HG02885 (cell line): ENCODE results near the gene TMEM52.
A peak's percentile ranks its signal among the peaks of the same experiment; 100 is the strongest.

Experiments used
- ATAC-seq: cut with Tn5 transposase; IDR thresholded peaks from one replicate; pipeline ENCODE4 v1.9.1; 2021; ENCODE audit warnings: mild to moderate bottlenecking; ENCODE audit not compliant: unreplicated experiment, poor library complexity

TMEM52 gene

GRCh38 chr1:1918901-1919303 lies at the start of gene TMEM52:
TMEM52 (minus strand) TSS chr1:1919279; CDS start chr1:1919265, 14 bp downstream.
- peak; percentile 20 for ATAC-seq

DNA sequence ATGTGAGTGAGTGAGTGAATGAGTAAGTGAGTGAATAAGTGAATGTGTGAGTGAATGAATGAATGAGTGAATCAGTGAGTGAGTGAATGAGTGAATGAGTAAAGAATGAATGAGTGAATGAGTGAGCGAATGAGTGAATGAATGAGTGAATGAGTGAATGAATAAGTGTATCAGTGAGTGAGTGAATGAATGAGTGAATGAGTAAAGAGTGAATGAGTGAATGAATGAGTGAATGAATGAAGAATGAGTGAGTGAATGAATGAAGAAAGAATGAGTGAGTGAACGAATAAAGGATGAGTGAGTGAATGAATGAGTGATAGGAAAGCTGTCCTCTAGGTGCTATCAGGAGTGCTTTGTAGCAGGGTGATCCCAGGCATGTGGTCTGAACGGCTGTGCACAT lies 48.8 kb upstream of the TMEM52 start:
- ATAC-seq, result no peak

GRCh38 chr1:1967151-1967550 lies 48.1 kb upstream of the TMEM52 start:
- ATAC-seq, result no peak

DNA sequence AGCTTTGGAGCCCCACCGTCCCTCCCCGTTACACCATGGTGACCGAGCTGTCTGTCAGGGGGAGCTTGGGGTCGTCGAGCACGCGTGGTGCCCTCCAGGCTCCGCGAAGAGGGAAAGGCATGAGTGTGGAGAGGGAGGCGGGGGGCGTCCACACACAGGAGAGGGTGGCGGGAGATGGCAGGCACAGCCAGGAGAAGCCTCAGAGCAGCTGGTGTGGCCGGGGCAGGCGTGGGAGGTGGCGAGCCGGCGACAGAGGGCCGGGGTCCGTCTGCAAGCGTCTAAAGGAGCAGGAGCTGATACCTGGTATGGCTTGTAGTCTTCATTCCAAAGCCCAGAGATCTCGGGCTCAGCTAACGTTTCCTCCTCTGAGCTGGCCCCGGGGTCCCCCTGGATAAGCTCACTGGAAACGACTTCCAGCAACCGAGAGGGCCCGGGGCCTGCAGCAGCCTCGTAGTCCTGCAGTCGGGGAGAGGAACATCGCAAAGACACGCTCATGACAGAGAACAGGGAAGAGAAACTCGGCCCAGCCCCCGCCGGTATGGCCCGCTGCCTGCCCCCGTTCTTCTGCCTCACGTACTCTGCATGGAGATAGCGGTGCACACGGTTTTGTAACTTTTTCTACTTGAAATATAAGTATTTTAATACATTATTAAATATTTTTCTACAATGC lies 47.1 kb upstream of the TMEM52 start:
- no peak for ATAC-seq

DNA sequence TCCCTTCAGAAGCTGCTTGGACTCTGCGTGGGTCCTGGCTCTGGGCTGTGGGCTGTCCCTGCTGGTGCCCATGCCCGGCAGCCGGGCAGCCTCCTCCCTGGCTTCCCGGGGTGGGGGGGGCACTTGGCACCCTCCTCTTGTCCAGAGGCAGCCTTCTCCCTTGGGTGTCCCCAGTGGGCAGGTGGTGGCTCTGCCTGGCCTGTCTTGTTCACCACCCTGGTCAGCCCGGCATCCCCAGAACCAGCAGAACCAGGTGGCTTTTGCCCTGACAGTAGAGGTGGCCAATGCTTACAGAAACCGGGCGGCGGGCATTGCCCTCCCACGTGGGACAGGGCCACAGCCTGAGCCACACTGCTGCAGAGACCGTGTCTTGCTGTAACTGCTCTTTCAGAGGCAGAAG lies 46.5 kb upstream of the TMEM52 start:
- no peak for ATAC-seq

GRCh38 chr1:1964811-1965210 lies 45.7 kb upstream of the TMEM52 start:
- no peak for ATAC-seq

DNA sequence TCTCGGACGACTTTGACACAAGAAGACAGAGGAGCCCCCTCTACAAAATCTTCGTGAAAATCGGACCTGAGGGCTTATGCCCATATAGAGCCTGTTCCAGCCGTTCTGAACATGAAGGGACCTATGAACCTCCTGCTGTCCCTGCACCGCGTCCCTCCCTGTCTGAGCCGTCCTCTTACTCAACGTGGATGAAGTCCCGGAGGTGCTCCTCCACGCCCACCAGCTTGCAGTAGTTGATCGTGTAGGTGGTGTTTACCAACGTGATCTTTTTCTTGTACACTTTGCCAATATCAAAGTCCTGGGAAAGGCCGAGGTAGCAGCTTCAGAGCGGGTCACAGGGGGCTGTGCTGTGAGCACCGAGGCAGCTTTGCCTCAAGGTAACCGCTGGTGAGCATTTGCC lies 44.5 kb upstream of the TMEM52 start:
- ATAC-seq, result no peak

GRCh38 chr1:1962752-1963151 lies 43.7 kb upstream of the TMEM52 start:
- ATAC-seq, result no peak

DNA sequence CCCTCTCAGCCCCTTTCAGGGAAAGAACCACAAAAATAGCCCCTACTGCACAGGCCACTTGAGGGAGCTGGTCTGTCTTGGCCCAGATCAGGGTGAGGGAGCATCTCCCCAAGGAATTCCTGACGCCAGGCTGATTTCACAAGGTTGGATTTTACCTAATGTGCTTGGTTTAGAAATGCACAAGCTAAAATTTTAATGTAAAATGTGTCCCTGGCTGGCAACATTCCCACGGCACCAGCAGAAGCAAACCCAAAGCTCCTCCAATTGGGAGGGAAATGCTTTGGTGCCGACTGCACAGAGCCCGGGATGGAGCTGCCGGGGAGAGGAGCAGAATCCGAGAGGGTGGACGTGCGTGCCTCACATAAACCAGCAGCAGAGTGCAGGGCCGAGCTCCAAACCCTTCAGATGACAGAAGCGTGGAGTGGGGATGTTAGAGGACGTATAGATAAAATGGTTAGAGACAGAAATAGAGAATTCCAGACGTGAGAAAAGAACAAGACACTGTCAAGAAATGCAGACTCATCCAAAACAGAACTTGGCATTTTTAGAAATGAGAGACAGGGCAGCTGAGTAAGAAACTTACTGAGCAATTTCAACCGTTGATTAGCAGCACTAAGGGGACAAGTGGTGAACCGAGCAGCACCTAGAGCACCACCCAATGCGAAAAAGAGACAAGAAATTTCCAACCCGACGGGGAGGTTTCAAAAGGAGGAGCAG lies 41.6 kb upstream of the TMEM52 start:
- no peak for ATAC-seq

DNA sequence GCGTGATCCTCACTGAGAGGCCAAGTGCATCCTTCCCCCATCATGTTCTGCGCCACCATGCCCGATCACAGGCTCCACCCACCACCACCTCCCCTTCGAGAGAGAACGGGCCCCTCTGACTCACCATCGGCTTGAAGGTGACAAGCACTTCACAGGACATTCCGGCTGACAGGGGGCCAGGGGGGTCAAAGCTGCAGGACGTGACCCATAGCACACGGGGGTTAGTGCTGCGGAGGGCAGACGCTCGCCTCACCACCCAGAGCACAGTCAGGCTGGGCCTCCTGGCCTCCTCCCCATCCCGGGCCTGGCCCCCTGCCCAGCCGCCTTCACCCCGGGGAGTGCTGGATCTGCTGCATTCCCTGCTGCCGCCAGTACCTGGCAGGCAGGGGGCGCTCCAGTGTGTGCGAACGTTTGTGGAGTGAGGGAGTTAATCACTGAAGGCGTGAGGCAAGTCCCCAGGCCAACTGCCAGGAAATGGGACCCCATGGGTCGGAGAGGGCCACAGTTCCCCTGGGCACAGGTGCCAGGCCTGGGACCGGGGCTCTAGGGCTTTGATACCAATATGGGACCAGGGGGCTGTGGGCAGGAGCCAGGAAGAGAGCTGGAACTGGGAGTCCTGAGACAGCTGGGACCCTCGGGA lies 40.9 kb upstream of the TMEM52 start:
- no peak for ATAC-seq

GRCh38 chr1:1959459-1959839 lies 40.4 kb upstream of the TMEM52 start:
- no peak for ATAC-seq

DNA sequence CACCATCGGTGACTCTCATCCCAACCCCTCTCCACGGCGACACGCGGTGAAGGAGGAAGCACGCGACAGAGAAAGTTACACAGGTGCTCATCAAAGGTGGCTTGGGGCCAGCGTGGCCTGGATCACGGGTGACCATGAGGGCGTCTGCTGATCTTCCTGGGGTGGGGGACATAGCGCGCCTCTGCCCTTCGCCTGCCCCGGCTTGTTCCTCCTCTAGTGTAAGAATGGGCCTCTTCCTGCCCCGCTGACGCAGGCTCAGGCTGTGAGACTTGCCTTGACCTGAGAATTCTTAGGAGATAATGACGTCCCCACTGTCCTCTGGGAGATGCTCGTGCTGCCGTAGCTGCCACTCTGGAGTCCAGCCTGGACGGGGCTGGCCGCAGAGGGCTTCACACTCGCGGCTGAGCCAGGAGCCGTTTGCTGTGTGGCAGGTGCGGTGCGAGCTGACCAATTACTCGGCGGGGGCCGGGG lies 39.0 kb upstream of the TMEM52 start:
- no peak for ATAC-seq

DNA sequence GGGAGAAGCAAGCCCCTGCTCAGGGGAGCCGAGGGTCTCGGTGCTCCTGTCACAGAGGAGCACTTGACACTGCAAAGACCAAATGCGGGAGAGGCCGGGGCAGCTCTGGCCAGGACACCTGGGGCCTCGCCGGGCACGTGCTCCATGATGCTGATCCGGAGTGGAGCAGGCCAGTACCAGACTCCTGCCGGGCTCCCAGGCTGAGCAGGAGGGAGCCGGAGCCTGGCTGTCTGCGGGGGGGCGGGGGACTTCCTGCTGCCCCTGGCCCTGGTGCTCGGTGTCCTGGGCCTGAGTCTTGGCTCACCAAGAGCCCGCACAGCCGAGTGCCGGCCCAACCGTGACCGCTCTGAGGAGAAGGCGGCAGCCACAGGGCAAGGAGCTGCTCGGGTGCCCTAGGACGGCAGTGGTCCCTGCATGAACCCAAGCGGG lies 38.5 kb upstream of the TMEM52 start:
- ATAC-seq, result no peak

- no peak for ATAC-seq
These were observed 37.8 kb upstream of the TMEM52 start for GRCh38 chr1:1956586-1957532.

- no peak for ATAC-seq
These were observed 37.0 kb upstream of the TMEM52 start for GRCh38 chr1:1956101-1956500.

- no peak for ATAC-seq
These were observed 36.6 kb upstream of the TMEM52 start for GRCh38 chr1:1955621-1956094.

DNA sequence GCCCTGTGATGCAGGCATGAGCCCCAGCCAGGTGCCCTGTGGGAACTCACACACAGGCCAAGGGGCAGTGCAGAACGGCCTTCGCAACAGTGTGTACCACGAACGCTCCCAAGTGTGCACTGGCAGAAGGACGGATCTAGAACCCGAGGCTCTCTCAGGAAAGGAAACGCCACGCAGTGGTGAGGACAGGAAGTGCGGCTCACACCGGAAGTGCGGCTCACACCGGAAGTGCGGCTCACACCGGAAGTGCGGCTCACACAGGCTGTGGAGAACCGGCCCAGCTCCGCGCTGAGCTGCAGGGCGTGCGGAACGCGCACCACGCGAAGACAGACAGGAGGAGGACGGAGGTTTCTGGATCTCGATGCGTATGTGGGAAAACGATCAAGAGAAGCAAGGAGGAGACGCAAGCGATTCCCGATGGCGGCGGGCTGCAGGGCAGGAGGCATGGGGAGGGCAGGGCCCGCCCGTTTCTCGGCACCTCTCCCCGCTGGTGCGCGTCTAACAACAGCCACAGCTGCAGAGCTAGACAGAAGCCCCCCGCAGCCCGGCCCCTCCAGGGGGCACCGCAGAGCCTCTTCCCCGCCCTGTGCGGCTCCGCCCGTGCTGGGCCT lies 35.9 kb upstream of the TMEM52 start:
- no peak for ATAC-seq

DNA sequence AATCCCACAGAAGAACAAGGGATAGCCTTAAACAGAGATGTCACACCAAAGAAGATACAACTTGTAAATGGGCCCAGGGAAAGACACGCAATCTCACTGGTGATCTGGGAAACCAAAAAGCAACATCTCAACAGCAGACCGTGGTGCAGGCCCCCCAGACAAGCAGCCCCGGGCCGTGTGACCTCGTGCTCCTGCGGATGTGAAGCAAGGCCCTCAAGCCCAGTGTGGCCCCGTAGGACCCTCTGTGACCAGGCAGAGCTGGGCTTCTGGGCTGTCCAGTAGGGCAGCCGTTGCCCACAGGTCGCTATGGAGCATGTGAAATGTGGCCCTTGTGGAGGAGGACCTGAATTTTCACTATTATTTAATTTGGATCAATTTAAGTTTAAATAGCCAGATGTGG lies 34.9 kb upstream of the TMEM52 start:
- no peak for ATAC-seq

DNA sequence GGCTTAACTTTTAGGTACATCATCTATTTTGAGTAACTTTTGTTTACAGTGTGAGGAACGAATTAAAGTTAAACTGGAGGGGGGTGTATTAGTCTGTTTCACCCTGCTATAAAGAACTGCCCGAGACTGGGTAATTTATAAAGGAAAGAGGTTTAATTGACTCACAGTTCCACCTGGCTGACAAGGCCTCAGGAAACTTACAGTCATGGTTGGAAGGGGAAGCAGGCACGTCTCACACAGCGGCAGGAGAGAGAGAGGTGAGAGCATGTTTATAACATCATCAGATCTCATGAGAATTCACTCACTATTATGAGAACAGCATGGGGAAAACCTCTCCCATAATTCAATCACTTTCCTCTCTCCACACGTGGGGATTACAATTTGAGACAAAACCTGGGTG lies 31.9 kb upstream of the TMEM52 start:
- no peak for ATAC-seq

DNA sequence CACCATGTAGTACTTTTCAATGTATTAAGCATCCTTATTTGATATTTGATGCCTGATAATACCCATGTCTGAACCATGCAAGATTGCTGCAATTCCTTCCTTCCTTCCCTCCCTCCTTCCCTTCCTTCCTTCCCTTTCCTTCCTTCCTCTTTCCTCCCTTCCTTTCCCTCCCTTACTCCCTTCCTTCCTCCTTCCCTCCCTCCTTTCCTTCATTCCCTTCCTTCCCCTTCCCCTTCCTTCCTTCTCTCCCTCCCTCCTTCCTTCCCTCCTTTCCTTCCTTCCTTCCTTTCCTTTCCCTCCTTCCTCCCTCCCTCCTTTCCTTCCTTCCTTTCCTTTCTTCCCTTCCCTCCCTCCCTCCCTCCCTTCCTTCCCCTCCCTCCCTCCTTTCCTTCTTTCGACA lies 29.7 kb upstream of the TMEM52 start:
- no peak for ATAC-seq
